K562 (cell line): Measurements from ENCODE around the gene SLC9A2. TPM values are rescaled to one million over a fixed set of nuclear protein-coding genes. Genes with fewer than 3 reads are reported as not detected.

Experiments
- ATAC-seq: fragments of 200-7000 bp; cut with Tn5 transposase; 3 replicates; pipeline ENCODE4 v1.9.1; 2020; ENCODE audit warnings: moderate library complexity
- BruUV-seq: library from RNA; stranded (reverse); fragments of 400-500 nt; replicated peaks from 2 replicates; lab custom pipeline; 2021; lab: Mats Ljungman, UMichigan
- CTCF ChIA-PET: fragments of 300-600 bp; formaldehyde crosslinking; extraction: SDS; loops from one replicate; lab custom pipeline; 2021; ENCODE audit warnings: low intra/inter-chr PET ratio; lab: Yijun Ruan, JAX
- POLR2A ChIA-PET: fragments of 300-600, 350-650 bp; sonication (Branson Sonifier 250); formaldehyde crosslinking; extraction: SDS; loops from one replicate; lab custom pipeline; 2021; ENCODE audit warnings: antibody characterized with exemption, inconsistent platforms; lab: Yijun Ruan, JAX
- DNase-seq, 4 experiments: peaks; one replicate each; pipeline versions ENCODE4 v3.0.0 to v3.0.0-alpha.2; 2011 to 2018; ENCODE audit warnings: low spot score in 3 of 4, mixed read lengths in 3 of 4; ENCODE audit errors: extremely low read depth in 1 of 4
- FAIRE-seq: peaks from 2 replicates; lab custom pipeline; 2011; peaks lifted over from hg19 to GRCh38; lab: Jason Lieb, UNC
- H2AFZ ChIP-seq: 2 replicates; pipeline ENCODE4 v1.6.0; 2011; ENCODE audit warnings: low read depth, low read length, control low read depth, inconsistent platforms
- H3K27ac ChIP-seq: fragments of 200-600 bp; 3 replicates; pipeline ENCODE4 v1.8.0; 2011; ENCODE audit warnings: low read depth, mild to moderate bottlenecking, control low read depth, inconsistent platforms, low read length, moderate library complexity, mixed read lengths; ENCODE audit errors: extremely low read depth
- H3K27me3 ChIP-seq, 2 experiments: fragments of 300-600 bp in 1 of 2; 2 replicates in 1 of 2; 3 replicates in 1 of 2; pipeline versions ENCODE4 v1.6.0 to v1.8.0; 2011; ENCODE audit warnings: inconsistent platforms in 2 of 2, low read length in 2 of 2, mild to moderate bottlenecking in 1 of 2, mixed read lengths in 1 of 2, moderate library complexity in 1 of 2; ENCODE audit not compliant: control insufficient read depth in 2 of 2, insufficient read depth in 2 of 2
- H3K36me3 ChIP-seq: fragments of 300-600 bp; 3 replicates; pipeline ENCODE4 v1.8.0; 2011; ENCODE audit warnings: mild to moderate bottlenecking, low read length, inconsistent platforms; ENCODE audit not compliant: control insufficient read depth, insufficient read depth
- H3K4me1 ChIP-seq, 2 experiments: fragments of 200-600 bp in 1 of 2; replicated peaks in 1 of 2; 2 replicates in 1 of 2; 3 replicates in 1 of 2; pipeline versions ENCODE4 v1.5.1 to v1.8.0; 2011; ENCODE audit warnings: inconsistent platforms in 2 of 2, low read length in 2 of 2, mild to moderate bottlenecking in 1 of 2, mixed read lengths in 1 of 2, moderate library complexity in 1 of 2; ENCODE audit not compliant: control insufficient read depth in 2 of 2, insufficient read depth in 2 of 2
- H3K4me2 ChIP-seq: 2 replicates; pipeline ENCODE4 v1.6.1; 2011; ENCODE audit warnings: low read length, control low read depth, inconsistent platforms, mixed read lengths; ENCODE audit not compliant: insufficient read depth
- H3K4me3 ChIP-seq: fragments of 200-600 bp; sonication (generic), shearing (Covaris generic); 2 replicates; pipeline ENCODE4 v1.5.1; 2016; ENCODE audit warnings: control low read depth, inconsistent platforms
- H3K79me2 ChIP-seq: fragments of 200-600 bp; 3 replicates; pipeline ENCODE4 v1.8.0; 2011; ENCODE audit warnings: low read length, inconsistent platforms; ENCODE audit not compliant: control insufficient read depth, insufficient read depth
- H3K9ac ChIP-seq, 2 experiments: 2 replicates each; pipeline versions ENCODE4 v1.6.0 to v1.6.1; 2011; ENCODE audit warnings: low read depth in 2 of 2, low read length in 2 of 2, control low read depth in 1 of 2, inconsistent platforms in 1 of 2, mild to moderate bottlenecking in 1 of 2, mixed read lengths in 1 of 2; ENCODE audit not compliant: insufficient read depth in 1 of 2
- H3K9me1 ChIP-seq: one replicate; pipeline ENCODE4 v1.6.0; 2011; ENCODE audit warnings: inconsistent platforms, mild to moderate bottlenecking, low read length, moderate library complexity; ENCODE audit not compliant: control insufficient read depth, insufficient read depth
- H3K9me3 ChIP-seq: replicated peaks from 2 replicates; pipeline ENCODE4 v1.5.1; 2011; ENCODE audit warnings: low read depth, low read length, inconsistent platforms; ENCODE audit not compliant: control insufficient read depth, insufficient read depth
- H4K20me1 ChIP-seq: replicated peaks from 2 replicates; pipeline ENCODE4 v1.6.1; 2011; ENCODE audit warnings: low read length, inconsistent platforms, mixed read lengths; ENCODE audit not compliant: control insufficient read depth, insufficient read depth
- KLF10 ChIP-seq: fragments of 250-450 bp; sonication (Bioruptor Pico); IDR thresholded peaks from 2 replicates; pipeline ENCODE4 v1.6.1; 2021; ENCODE audit warnings: matching md5 sums
- PRMT5 ChIP-seq: sonication (generic); formaldehyde crosslinking; IDR thresholded peaks from 2 replicates; pipeline ENCODE4 v1.5.0; 2020; ENCODE audit warnings: missing genetic modification reagents
- XRCC3 ChIP-seq: fragments of 450-650 bp; IDR thresholded peaks from 2 replicates; pipeline ENCODE4 v1.6.1; 2017; ENCODE audit warnings: mild to moderate bottlenecking, moderate library complexity
- ZNF224 ChIP-seq: sonication (generic); formaldehyde crosslinking; IDR thresholded peaks from 2 replicates; pipeline ENCODE4 v1.8.0; 2022; ENCODE audit warnings: mild to moderate bottlenecking, missing genetic modification reagents
- ZSCAN29 ChIP-seq: fragments of 450-650 bp; IDR thresholded peaks from 2 replicates; pipeline ENCODE4 v1.6.1; 2017
- WGBS: fragments of 100-300 bp; shearing (Covaris generic); methylation state at CpG from one replicate; pipeline ENCODE4 v1.1.6; 2016; ENCODE audit warnings: low coverage, mixed read lengths; ENCODE audit not compliant: insufficient coverage; ENCODE audit errors: missing lambda C conversion rate; 5-methylcytosine and 5-hydroxymethylcytosine counted together
- in situ Hi-C: fragments of 300-500 bp; cut with MboI; formaldehyde crosslinking; loops from 4 replicates; pipeline ENCODE4 v1.15.0; 2018; ENCODE audit warnings: inconsistent platforms, mixed read lengths
- intact Hi-C: fragments of 100-400 bp; cut with micrococcal nuclease; formaldehyde crosslinking; loops from 2 replicates; pipeline ENCODE4 v1.14.2; 2022
- polyA plus RNA-seq, 8 experiments: library from polyadenylated mRNA; depleted of rRNA in 4 of 8; stranded (reverse) in 5 of 8; unstranded in 3 of 8; fragments of >200 nt; fragmentation: Nextera tagmentation in 2 of 8; fragmentation: Illumina TruSeq in 1 of 8; extraction: Ambion mirVana in 2 of 8; extraction: Trizol in 1 of 8; gene quantifications; 2 replicates each; pipeline versions ENCODE4 v1.2.1 to v1.2.3, GENCODE V29; 2011 to 2014; ENCODE audit warnings: inconsistent platforms in 1 of 8, missing spikeins in 1 of 8
- total RNA-seq, 7 experiments: library from RNA; depleted of rRNA in 6 of 7; stranded (reverse); fragments of >200 nt in 6 of 7; fragmentation: Illumina TruSeq in 2 of 7; extraction: Trizol in 2 of 7; gene quantifications; 2 replicates each; pipeline versions ENCODE4 v1.2.1 to v1.2.3, GENCODE V29; 2011 to 2021; ENCODE audit warnings: low replicate concordance in 1 of 7
- TF ChIP-seq, protein P1 (sequence below): sonication (generic); formaldehyde crosslinking; IDR thresholded peaks from 2 replicates; pipeline ENCODE4 v1.8.0; 2022; ENCODE audit warnings: mild to moderate bottlenecking, missing genetic modification reagents, borderline replicate concordance
- TF ChIP-seq, protein P2 (sequence below): fragments of 250-450 bp; sonication (Bioruptor Pico); IDR thresholded peaks from 2 replicates; pipeline ENCODE4 v1.5.1; 2021; ENCODE audit warnings: mild to moderate bottlenecking

The SLC9A2 gene
- total and polyA plus RNA-seq, 9 of the 15 experiments (the other 6 are each of a cell fraction or from before 2014, with no cell fraction given), result 0.45 to 3.3 (median 1.6) TPM

DNA sequence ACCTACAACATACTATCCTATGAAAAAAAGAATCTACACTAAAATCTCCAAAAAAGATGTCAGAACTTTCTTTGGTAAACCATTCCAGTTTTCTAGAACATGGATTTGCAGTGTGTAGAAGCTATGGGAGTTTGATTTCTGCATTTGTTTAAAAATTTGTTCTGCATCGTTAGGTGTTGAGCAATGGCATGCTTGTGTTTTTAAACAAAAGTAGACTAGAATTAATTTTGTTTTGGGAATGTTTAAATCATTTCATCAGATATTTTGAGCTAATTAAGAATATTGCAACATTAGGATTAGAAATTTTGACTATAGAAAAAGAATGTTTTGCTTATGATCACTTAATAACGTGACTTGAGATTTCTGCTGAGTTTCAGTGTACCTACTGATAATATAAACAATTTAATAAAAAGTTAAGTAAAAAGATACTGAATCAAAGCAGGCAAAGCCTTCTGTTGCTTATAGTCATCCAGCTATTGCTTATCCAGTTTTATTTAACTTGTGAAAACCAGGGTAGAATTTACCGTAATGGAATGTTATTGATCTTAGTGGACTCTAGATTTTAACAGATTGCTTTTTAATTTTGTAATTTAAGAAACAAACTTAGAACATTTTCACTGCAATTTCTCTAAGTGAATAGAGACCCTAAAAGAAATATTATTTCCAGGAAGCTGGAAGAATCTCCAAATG, 135.2 kb downstream of the SLC9A2 start (continued):
- TF ChIP-seq, protein P1, sequence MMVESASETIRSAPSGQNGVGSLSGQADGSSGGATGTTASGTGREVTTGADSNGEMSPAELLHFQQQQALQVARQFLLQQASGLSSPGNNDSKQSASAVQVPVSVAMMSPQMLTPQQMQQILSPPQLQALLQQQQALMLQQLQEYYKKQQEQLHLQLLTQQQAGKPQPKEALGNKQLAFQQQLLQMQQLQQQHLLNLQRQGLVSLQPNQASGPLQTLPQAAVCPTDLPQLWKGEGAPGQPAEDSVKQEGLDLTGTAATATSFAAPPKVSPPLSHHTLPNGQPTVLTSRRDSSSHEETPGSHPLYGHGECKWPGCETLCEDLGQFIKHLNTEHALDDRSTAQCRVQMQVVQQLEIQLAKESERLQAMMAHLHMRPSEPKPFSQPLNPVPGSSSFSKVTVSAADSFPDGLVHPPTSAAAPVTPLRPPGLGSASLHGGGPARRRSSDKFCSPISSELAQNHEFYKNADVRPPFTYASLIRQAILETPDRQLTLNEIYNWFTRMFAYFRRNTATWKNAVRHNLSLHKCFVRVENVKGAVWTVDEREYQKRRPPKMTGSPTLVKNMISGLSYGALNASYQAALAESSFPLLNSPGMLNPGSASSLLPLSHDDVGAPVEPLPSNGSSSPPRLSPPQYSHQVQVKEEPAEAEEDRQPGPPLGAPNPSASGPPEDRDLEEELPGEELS, result no peak
- no peak for TF ChIP-seq ZNF224 (CRISPR knock-in tag)
- TF ChIP-seq XRCC3, result no peak
- TF ChIP-seq KLF10, result no peak
- no peak for TF ChIP-seq ZSCAN29
- TF ChIP-seq PRMT5 (CRISPR knock-in tag), result no peak

DNA sequence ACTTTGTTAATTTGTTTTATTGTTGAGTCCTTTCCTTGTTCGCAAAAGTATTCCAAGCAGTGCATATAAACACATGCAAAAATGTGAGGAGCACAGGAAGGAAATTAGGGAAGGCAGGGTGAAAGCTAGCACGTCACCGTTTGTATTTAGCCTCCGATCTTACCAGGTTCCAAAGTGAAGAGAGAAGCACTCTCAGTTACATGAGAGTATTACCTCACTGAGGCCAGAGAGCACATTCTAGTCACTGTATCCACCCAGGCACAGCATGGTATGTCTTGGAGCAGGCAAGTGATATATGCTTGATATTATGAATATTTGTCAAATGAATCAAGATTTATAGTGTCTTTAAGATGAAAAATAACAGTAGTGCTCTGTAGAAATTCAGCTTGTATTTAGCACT, 135.9 kb downstream of the SLC9A2 start:
- H3K4me2 ChIP-seq, result no peak overlapping the region
- TF ChIP-seq, protein P2, sequence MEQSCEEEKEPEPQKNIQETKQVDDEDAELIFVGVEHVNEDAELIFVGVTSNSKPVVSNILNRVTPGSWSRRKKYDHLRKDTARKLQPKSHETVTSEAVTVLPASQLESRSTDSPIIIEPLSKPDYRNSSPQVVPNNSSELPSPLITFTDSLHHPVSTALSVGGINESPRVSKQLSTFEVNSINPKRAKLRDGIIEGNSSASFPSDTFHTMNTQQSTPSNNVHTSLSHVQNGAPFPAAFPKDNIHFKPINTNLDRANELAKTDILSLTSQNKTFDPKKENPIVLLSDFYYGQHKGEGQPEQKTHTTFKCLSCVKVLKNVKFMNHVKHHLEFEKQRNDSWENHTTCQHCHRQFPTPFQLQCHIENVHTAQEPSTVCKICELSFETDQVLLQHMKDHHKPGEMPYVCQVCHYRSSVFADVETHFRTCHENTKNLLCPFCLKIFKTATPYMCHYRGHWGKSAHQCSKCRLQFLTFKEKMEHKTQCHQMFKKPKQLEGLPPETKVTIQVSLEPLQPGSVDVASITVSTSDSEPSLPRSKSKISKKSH (CRISPR knock-in tag), result no peak
- TF ChIP-seq, all 486 proteins: peak for 0
- Histone ChIP-seq H3K36me3 (no peaks in the 10 kb centered on the region), H3K79me2 (no peaks in the 10 kb centered on the region), H3K27ac (no peak overlapping the region), H3K9me1 (no peaks in the 10 kb centered on the region), H4K20me1 (no peaks in the 10 kb centered on the region), H3K4me3 (no peak overlapping the region), H3K9me3 (no peaks in the 10 kb centered on the region), H3K9ac (no peak overlapping the region), H3K4me1 (no peaks in the 10 kb centered on the region), H2AFZ (no peak overlapping the region), H3K27me3 (no peaks in the 10 kb centered on the region; a peak in 1 of 5 replicates)
- ChIA-PET POLR2A (interaction anchor here (0.7 kb wide), 1 partner anchor 8 kb away, joined by 3 read pairs; no protein-coding TSS in a partner anchor), CTCF (no interaction called here)
- whole genome bisulfite sequencing, result 73% methylated on average over 4 of the region's 4 CpGs
- FAIRE-seq (no peak), ATAC-seq (no peak), DNase-seq (no peak)
- no TSS peak for BruUV-seq
- in situ Hi-C loops, result no loop called here
- intact Hi-C loops, result no loop called here
